Measurements from ENCODE around the gene IFITM10. TPM values are rescaled to one million over a fixed set of nuclear protein-coding genes. Genes with fewer than 3 reads are reported as not detected.

IFITM10 gene
- total and polyA plus RNA-seq, 9 of the 15 experiments (the other 6 are each of a cell fraction or from before 2014, with no cell fraction given), result 0.08 to 0.13 (median 0.09) TPM; not detected in 6

DNA sequence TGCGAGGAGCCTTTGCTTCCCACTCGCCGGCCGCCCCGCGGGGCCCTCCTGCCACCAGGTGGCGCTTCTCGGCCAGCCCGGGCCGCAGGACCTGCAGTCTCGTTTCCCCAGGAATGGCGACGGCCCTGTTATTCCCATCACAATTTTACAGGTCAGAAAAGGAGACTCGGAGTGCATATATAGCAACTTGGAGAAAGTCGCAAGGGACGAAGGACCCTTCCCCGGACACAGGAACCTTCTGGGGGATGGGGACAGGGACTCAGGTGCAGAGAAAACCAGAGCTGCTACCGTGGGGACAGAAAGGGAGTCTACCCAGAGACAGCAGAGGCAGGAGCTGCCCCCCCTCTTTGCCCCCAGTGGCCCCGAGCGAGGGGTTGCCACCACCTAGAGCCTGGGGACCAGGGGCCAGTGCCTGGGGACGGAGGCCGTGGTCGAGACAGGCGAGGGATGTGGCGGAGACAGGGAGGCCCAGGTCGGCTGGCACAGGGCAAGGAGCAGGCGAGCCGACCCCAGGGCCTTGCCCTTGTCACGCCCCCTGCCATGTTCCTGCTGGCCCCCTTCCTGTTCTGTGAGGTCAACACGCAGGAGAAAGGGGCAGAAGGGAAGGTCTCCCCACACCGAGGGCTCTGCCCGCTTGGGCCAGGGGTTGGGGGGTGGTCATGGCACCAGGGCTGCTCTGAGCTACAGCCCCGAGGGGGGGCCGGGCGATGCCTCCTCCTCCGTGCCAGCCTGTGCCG lies 56.9 kb downstream of the IFITM10 start (continued):
- no peak for TF ChIP-seq ZNF324 (CRISPR knock-in tag; IDR thresholded peaks at IDR 0.05)
- no peak for TF ChIP-seq AFF1 (IDR thresholded peaks at IDR 0.05; ENCODE audit: low read depth in 1 of 2, partially characterized antibody in 2 of 2)
- TF ChIP-seq PCBP2 (IDR thresholded peaks at IDR 0.05; ENCODE audit: low read depth, low read length, poor library complexity, severe bottlenecking), result no peak
- TF ChIP-seq RBM22 (IDR thresholded peaks at IDR 0.05; ENCODE audit: low read depth, low read length, poor library complexity, severe bottlenecking), result no peak
- no peak for TF ChIP-seq SREBF2 (CRISPR knock-in tag; IDR thresholded peaks at IDR 0.05)
- TF ChIP-seq ARNT (IDR thresholded peaks at IDR 0.05), result no peak
- no peak for TF ChIP-seq ZBTB26 (CRISPR knock-in tag; IDR thresholded peaks at IDR 0.05)
- no peak for TF ChIP-seq CREB1 (IDR thresholded peaks at IDR 0.05)
- TF ChIP-seq CREB1 (CRISPR knock-in tag; IDR thresholded peaks at IDR 0.05), result no peak
- TF ChIP-seq ZFX (CRISPR knock-in tag; IDR thresholded peaks at IDR 0.05), result peak; percentile 22; the same call in 1 of the 2 replicates
- TF ChIP-seq, protein P1, sequence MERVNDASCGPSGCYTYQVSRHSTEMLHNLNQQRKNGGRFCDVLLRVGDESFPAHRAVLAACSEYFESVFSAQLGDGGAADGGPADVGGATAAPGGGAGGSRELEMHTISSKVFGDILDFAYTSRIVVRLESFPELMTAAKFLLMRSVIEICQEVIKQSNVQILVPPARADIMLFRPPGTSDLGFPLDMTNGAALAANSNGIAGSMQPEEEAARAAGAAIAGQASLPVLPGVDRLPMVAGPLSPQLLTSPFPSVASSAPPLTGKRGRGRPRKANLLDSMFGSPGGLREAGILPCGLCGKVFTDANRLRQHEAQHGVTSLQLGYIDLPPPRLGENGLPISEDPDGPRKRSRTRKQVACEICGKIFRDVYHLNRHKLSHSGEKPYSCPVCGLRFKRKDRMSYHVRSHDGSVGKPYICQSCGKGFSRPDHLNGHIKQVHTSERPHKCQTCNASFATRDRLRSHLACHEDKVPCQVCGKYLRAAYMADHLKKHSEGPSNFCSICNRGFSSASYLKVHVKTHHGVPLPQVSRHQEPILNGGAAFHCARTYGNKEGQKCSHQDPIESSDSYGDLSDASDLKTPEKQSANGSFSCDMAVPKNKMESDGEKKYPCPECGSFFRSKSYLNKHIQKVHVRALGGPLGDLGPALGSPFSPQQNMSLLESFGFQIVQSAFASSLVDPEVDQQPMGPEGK (CRISPR knock-in tag; IDR thresholded peaks at IDR 0.05; ENCODE audit: borderline replicate concordance), result no peak
- no peak for TF ChIP-seq LEF1 (IDR thresholded peaks at IDR 0.05)
- no peak for TF ChIP-seq ZNF586 (CRISPR knock-in tag; conservative IDR thresholded peaks at IDR 0.05)

Measured in K562 (cell line).